Activated CD4-positive, alpha-beta T cell treated with anti-CD3 and anti-CD28 coated beads for 36 hours (primary cell): ENCODE measurements around the gene LAMC1. TPM values are rescaled to one million over a fixed set of nuclear protein-coding genes. Genes with fewer than 3 reads are reported as not detected.
A peak's percentile ranks its signal among the peaks of the same experiment; 100 is the strongest.

Experiments used
- ATAC-seq: fragments of 200-7000 bp; cut with Tn5 transposase; one replicate; pipeline ENCODE4 v1.10.0; 2021; ENCODE audit warnings: mild to moderate bottlenecking, moderate library complexity
- CTCF ChIA-PET: fragments of 350-600 bp; sonication (Branson Sonifier 250); formaldehyde crosslinking; loops from one replicate; lab custom pipeline; 2021; ENCODE audit warnings: antibody characterized with exemption; lab: Charles Lee
- POLR2A ChIA-PET: fragments of 350-600 bp; sonication (Branson Sonifier 250); formaldehyde crosslinking; loops from one replicate; lab custom pipeline; 2021; ENCODE audit warnings: antibody characterized with exemption, inconsistent platforms; lab: Charles Lee
- DNase-seq: peaks from one replicate; pipeline ENCODE4 v3.0.0-alpha.2; 2020
- H3K27ac Mint-ChIP-seq: one replicate; pipeline ENCODE4 v1.8.0; 2021; ENCODE audit warnings: mixed read lengths
- H3K27me3 Mint-ChIP-seq: one replicate; pipeline ENCODE4 v1.8.0; 2021; ENCODE audit warnings: mixed read lengths
- H3K36me3 Mint-ChIP-seq: one replicate; pipeline ENCODE4 v1.8.0; 2021; ENCODE audit warnings: low read depth, mixed read lengths
- H3K4me1 Mint-ChIP-seq: one replicate; pipeline ENCODE4 v1.8.0; 2021; ENCODE audit warnings: mixed read lengths
- H3K4me3 Mint-ChIP-seq: one replicate; pipeline ENCODE4 v1.8.0; 2021; ENCODE audit warnings: mild to moderate bottlenecking, moderate library complexity, mixed read lengths
- H3K9me3 Mint-ChIP-seq: one replicate; pipeline ENCODE4 v1.8.0; 2021; ENCODE audit warnings: low read depth, mixed read lengths
- intact Hi-C, 2 experiments: fragments of 100-400 bp; cut with DNase I in 1 of 2; cut with micrococcal nuclease in 1 of 2; formaldehyde crosslinking; loops; one replicate each; pipeline versions ENCODE4 v1.14.2 to v1.15.1; 2022 to 2024; cut with DNase I, micrococcal nuclease
- total RNA-seq, 2 experiments: library from RNA; stranded (reverse); gene quantifications; one replicate each; pipeline ENCODE4 v1.2.3, GENCODE V29; 2021

LAMC1 gene
- total RNA-seq, 2 experiments from 2014 or later: 0.25 to 0.46 TPM

DNA sequence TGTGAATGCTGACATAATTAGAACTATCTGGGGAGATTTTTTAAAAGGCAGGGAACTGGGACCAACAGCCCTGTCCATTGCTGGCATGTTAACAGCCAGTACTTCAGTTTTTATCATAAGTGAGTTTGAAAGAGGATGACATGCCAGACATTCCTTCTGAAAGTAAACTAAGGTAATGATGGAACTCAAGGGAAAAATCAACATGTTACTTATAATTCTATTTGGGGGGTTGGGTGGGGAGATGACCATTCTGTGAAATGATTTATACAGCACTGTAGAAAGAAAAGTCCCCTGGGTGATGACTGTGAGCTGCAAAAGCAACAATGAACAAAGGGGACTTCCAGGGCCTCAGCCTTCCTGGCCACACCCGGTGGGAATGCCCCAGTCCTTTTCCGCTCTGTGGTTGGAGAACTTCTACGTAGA, 157.4 kb downstream of the LAMC1 start:
- H3K4me3 Mint-ChIP-seq: no peak overlapping the region
- no peaks in the 10 kb centered on the region for H3K36me3 Mint-ChIP-seq
- H3K9me3 Mint-ChIP-seq: no peaks in the 10 kb centered on the region
- intact Hi-C loops: loop anchor here in 1 of 2 experiments (10.0 kb wide), 1 partner anchor 156 kb away; the partner anchor contains the start of gene LAMC1
- DNase-seq (peak; percentile 68), ATAC-seq (peak; percentile 91)
- H3K27me3 Mint-ChIP-seq: peaks cover 7% of the 10 kb centered on the region
- CTCF ChIA-PET: interaction anchor here (0.6 to 0.7 kb wide), 2 partner anchors 25 to 297 kb away, joined by 3 read pairs; no protein-coding TSS in a partner anchor
- peaks cover 11% of the 10 kb centered on the region for H3K4me1 Mint-ChIP-seq
- peak overlapping the region; percentile 67 for H3K27ac Mint-ChIP-seq
- POLR2A ChIA-PET: no interaction called here

DNA sequence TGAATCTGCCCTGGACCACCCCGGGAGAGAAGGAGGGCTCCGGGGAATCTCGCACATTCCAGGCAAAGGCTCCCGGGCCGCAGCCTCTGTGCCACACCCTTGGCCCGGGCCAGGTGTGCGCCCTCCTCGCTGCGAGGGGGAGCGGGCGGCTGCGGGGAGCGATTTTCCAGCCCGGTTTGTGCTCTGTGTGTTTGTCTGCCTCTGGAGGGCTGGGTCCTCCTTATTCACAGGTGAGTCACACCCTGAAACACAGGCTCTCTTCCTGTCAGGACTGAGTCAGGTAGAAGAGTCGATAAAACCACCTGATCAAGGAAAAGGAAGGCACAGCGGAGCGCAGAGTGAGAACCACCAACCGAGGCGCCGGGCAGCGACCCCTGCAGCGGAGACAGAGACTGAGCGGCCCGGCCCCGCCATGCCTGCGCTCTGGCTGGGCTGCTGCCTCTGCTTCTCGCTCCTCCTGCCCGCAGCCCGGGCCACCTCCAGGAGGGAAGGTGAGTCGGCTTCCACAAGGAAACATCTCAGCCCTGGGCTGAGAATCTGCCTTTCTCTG, 162.8 kb downstream of the LAMC1 start, which contains the start of gene LAMC2:
LAMC2 (plus strand) TSS at position 324 of the 550 bp plus-strand sequence; CDS start at position 413, 89 bp downstream.
- Mint-ChIP-seq H3K36me3 (no peaks in the 10 kb centered on the region), H3K9me3 (no peaks in the 10 kb centered on the region), H3K4me1 (peaks cover 6% of the 10 kb centered on the region), H3K27ac (peak within 1 kb of the TSS; percentile 38), H3K4me3 (peak within 1 kb of the TSS; percentile 47), H3K27me3 (peaks cover 35% of the 10 kb centered on the region)
- peak; percentile 96 for ATAC-seq
- peak; percentile 68 for DNase-seq
- ChIA-PET POLR2A (no interaction called here), CTCF (interaction anchor here (0.7 kb wide), 1 partner anchor 635 kb away, joined by 3 read pairs; no protein-coding TSS in a partner anchor)
- intact Hi-C loops: loop anchor here (5.0 to 10.0 kb wide), 2 partner anchors 161 to 224 kb away; partner anchors contain the start of gene LAMC1 (in 1 of the 2)

DNA sequence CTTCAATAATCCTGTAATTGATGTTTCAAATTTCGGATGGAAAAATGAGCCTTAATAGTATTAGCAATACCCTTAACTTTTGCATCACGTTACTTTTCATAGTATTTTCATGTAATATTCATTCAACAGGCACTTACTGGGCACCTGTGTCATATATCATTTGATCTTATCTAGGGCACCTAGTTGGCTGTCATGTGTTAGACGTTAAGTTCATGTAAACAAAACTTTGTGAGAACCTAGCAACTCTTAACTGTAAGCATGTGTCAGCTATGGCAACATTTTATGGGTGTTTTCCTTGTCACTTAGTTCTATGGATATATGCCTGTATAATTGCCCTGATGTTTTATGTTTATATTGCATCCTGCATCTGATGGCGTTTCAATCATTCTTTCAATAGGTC, 163.6 kb downstream of the LAMC1 start:
- peaks cover 4% of the 10 kb centered on the region for H3K4me1 Mint-ChIP-seq
- H3K36me3 Mint-ChIP-seq: no peaks in the 10 kb centered on the region
- POLR2A ChIA-PET: no interaction called here
- H3K9me3 Mint-ChIP-seq: no peaks in the 10 kb centered on the region
- no peak overlapping the region for H3K27ac Mint-ChIP-seq
- no peak for ATAC-seq
- CTCF ChIA-PET: no interaction called here
- no peak overlapping the region for H3K4me3 Mint-ChIP-seq
- peaks cover 35% of the 10 kb centered on the region for H3K27me3 Mint-ChIP-seq
- intact Hi-C loops: loop anchor here (5.0 to 10.0 kb wide), 2 partner anchors 162 to 225 kb away; partner anchors contain the start of gene LAMC1 (in 1 of the 2)
- no peak for DNase-seq

DNA sequence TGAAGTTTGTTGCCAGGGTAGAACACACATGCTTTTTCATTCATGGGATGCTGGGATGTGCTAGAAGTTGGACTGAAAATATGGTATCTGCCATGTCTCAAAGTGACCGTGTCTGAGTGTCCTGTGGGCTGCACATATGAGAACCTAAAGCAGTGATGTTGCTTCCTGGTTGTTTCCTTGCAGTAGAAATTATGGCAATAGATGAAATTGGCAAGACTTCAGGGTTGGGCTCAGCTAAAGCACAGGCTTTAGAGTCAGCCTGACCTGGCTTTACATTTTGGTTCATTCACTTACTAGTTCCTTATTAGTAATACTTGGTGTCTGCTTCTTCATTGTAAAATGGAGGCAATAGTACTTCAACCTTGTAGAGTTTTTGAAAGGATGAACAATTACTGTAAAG, 165.0 kb downstream of the LAMC1 start:
- ChIA-PET CTCF (interaction anchor here (0.7 kb wide), 1 partner anchor 28 kb away, joined by 3 read pairs; no protein-coding TSS in a partner anchor), POLR2A (no interaction called here)
- no peaks in the 10 kb centered on the region for H3K36me3 Mint-ChIP-seq
- intact Hi-C loops: loop anchor here (5.0 to 10.0 kb wide), 2 partner anchors 163 to 226 kb away; partner anchors contain the start of gene LAMC1 (in 1 of the 2)
- no peaks in the 10 kb centered on the region for H3K9me3 Mint-ChIP-seq
- DNase-seq (no peak), ATAC-seq (no peak)
- peaks cover 35% of the 10 kb centered on the region for H3K27me3 Mint-ChIP-seq
- H3K27ac Mint-ChIP-seq: no peak overlapping the region
- peaks cover 4% of the 10 kb centered on the region for H3K4me1 Mint-ChIP-seq
- no peak overlapping the region for H3K4me3 Mint-ChIP-seq

DNA sequence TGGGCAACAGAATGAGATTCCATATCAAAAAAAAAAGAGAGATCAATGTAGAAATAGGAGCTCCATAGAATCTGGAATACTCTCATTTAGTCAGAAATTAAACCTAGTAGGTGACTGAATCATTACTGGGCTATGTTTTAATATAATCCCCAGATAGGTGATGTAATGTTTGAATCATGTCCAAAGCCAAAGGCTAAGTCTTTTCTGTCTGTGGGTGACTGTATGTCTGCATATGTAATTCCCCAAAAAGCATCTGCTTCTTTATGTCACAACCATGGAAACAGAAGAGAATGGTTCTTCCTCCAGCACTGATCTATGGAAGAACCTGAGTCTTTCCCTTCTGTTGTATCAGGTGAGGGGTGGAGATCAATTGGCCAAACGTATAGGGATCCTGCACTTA, 168.6 kb downstream of the LAMC1 start:
- Mint-ChIP-seq H3K4me1 (peaks cover 12% of the 10 kb centered on the region), H3K27me3 (peaks cover 18% of the 10 kb centered on the region), H3K9me3 (no peaks in the 10 kb centered on the region), H3K4me3 (no peak overlapping the region), H3K27ac (no peak overlapping the region), H3K36me3 (no peaks in the 10 kb centered on the region)
- DNase-seq (no peak), ATAC-seq (no peak)
- ChIA-PET CTCF (interaction anchor here (0.9 kb wide), 1 partner anchor 459 kb away, joined by 3 read pairs; no protein-coding TSS in a partner anchor), POLR2A (interaction anchor here (0.8 kb wide), 1 partner anchor 1579 kb away, joined by 3 read pairs; no protein-coding TSS in a partner anchor)
- intact Hi-C loops: no loop called here

DNA sequence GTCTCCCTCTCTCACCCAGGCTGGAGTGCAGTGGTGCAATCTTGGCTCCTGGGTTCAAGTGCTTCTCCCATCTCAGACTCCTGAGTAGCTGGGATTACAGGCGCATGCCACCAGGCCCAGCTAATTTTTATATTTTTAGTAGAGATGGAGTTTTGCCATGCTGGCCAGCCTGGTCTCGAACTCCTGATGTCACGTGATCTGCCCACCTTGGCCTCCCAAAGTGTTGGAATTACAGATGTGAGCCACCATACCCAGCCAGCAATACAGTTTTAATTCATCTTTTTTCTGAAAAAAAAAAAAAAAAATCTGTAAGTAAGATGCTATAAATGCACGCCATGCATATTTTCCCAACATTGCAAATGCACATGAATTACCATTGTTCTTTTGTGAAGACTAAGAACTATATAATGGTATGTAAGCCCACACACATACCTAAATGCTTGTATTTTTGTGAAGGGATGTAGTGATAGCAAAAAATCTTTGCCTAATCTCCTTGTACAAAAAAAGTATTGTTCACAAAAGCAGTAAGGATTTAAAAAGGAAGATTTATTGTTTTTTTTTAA, 170.8 kb downstream of the LAMC1 start:
- ChIA-PET POLR2A (no interaction called here), CTCF (no interaction called here)
- intact Hi-C loops: no loop called here
- no peaks in the 10 kb centered on the region for H3K36me3 Mint-ChIP-seq
- no peaks in the 10 kb centered on the region for H3K9me3 Mint-ChIP-seq
- DNase-seq: no peak
- ATAC-seq: no peak
- no peak overlapping the region for H3K27ac Mint-ChIP-seq
- H3K27me3 Mint-ChIP-seq: peaks cover 14% of the 10 kb centered on the region
- H3K4me1 Mint-ChIP-seq: peaks cover 12% of the 10 kb centered on the region
- no peak overlapping the region for H3K4me3 Mint-ChIP-seq

DNA sequence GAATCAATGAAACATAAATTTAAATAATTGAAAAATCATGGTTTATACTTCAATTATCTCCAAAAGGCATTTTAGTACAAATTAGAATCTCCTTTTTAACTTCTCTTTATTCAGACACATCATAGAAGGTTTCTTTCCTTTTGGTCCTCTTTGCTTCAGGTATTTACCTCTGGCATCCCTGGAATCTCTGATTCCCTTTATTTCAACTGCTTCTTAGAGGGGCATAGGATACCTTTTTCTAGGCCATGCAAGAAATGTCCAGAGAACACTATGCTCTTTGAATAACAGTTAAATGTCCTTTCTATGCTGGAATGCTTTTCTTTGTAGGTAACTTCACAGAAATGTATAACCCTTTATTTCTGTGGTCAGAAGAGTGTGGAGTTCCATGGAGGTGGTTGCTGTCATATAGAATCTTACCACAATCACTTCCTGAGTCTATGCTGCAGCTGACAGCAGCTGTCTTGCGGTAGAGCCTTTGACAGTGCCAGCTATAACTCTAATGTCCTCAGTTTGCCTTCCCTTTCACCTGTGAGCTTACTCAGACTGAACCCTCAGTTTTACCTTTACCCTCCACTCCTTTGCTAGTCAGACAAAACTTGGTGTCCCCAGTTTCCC, 171.4 kb downstream of the LAMC1 start:
- Mint-ChIP-seq H3K27ac (peak overlapping the region; percentile 4), H3K9me3 (no peaks in the 10 kb centered on the region), H3K27me3 (peaks cover 14% of the 10 kb centered on the region), H3K36me3 (no peaks in the 10 kb centered on the region), H3K4me3 (no peak overlapping the region), H3K4me1 (peaks cover 12% of the 10 kb centered on the region)
- POLR2A ChIA-PET: interaction anchor here (0.6 kb wide), 1 partner anchor 276 kb away, joined by 3 read pairs; no protein-coding TSS in a partner anchor
- CTCF ChIA-PET: interaction anchor here (1.6 kb wide), 1 partner anchor 33 kb away, joined by 5 read pairs; no protein-coding TSS in a partner anchor
- DNase-seq: peak; percentile 42
- peak; percentile 86 for ATAC-seq
- intact Hi-C loops: no loop called here

DNA sequence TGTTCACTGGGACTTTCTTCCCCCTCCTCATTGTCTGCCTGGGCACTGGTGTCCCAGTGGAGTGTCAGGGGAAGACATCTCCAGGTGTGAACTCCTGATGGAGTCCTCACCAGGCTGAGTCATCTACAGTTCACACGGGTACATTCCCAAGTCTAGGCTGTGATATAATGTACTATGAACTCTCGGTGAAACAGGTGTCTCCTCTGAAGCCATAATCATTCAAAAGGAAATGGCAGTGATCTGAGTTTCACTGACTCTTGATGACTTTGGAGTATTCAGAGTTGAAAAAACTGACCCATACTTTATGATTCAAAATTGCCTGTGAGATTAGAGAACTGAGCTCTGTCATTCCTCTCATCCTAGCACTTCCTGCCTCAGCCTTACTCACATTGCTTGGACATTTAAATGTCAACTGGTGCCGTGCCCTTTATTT, 171.9 kb downstream of the LAMC1 start:
- peaks cover 14% of the 10 kb centered on the region for H3K27me3 Mint-ChIP-seq
- ChIA-PET POLR2A (interaction anchor here (0.6 kb wide), 1 partner anchor 276 kb away, joined by 3 read pairs; no protein-coding TSS in a partner anchor), CTCF (interaction anchor here (1.6 kb wide), 1 partner anchor 33 kb away, joined by 5 read pairs; no protein-coding TSS in a partner anchor)
- peaks cover 12% of the 10 kb centered on the region for H3K4me1 Mint-ChIP-seq
- DNase-seq (no peak), ATAC-seq (peak; percentile 70)
- no peaks in the 10 kb centered on the region for H3K9me3 Mint-ChIP-seq
- H3K4me3 Mint-ChIP-seq: no peak overlapping the region
- intact Hi-C loops: no loop called here
- H3K36me3 Mint-ChIP-seq: no peaks in the 10 kb centered on the region
- H3K27ac Mint-ChIP-seq: peak overlapping the region; percentile 4

Other genes with a start within 250 kb of the LAMC1 start
- 1 to 10 TPM; 4.0 to 5.6 TPM for gene NPL, start 233.6 kb upstream of the LAMC1 start, total RNA-seq
- gene DHX9, start 184.1 kb upstream of the LAMC1 start, total RNA-seq: 100 to 1,000 TPM; 244 to 255 TPM
- not detected for gene SHCBP1L, start 70.3 kb upstream of the LAMC1 start, total RNA-seq
- gene LAMC2, start 162.8 kb downstream of the LAMC1 start, total RNA-seq: under 1 TPM; 0.21 to 0.91 TPM